Epidermal melanocyte (primary cell): ENCODE results near the gene RGS19.
A peak's percentile ranks its signal among the peaks of the same experiment; 100 is the strongest.

Experiments used
- DNase-seq: peaks from one replicate; pipeline ENCODE4 v3.0.0; 2011; ENCODE audit warnings: low spot score; ENCODE audit not compliant: insufficient read length

Gene RGS19

DNA sequence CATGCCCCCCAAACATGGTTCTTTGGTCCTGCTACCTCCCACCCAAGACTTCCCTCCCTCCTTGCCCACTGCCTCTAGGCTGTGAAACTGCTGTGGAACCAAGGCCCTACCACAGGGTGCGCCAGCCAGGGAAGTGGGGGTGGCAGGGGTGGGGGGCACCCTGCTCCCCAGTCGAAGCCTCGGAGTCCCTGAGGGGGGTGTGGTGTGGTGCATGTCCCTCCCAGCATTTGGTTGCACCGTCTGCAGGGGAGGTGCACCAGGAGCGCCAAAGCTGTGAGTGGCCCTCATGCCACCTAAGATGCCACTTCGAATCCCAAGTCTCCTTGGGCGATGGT lies 1.8 kb downstream of the RGS19 start:
- DNase-seq = no peak

DNA sequence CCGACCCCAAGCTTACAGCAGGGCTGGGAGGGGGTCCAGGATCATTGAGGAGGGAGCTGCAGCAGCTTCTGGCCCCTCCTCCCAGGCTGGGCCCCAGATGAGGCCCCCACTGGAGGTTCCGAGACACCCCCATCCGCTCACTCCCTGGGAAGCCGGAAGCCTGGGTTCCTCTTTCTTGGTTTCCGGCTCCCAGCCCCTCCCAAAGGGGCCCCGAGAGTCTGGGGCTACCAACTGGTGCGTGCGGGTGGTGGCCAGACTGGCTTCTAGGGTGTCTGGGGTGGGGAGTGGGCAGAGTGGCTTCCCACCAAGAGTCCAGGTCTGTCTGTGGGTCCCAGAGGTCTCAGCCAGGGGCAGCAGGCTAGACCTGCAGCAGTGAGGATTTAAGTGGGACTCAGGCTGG lies 2.2 kb downstream of the RGS19 start:
- DNase-seq = no peak

DNA sequence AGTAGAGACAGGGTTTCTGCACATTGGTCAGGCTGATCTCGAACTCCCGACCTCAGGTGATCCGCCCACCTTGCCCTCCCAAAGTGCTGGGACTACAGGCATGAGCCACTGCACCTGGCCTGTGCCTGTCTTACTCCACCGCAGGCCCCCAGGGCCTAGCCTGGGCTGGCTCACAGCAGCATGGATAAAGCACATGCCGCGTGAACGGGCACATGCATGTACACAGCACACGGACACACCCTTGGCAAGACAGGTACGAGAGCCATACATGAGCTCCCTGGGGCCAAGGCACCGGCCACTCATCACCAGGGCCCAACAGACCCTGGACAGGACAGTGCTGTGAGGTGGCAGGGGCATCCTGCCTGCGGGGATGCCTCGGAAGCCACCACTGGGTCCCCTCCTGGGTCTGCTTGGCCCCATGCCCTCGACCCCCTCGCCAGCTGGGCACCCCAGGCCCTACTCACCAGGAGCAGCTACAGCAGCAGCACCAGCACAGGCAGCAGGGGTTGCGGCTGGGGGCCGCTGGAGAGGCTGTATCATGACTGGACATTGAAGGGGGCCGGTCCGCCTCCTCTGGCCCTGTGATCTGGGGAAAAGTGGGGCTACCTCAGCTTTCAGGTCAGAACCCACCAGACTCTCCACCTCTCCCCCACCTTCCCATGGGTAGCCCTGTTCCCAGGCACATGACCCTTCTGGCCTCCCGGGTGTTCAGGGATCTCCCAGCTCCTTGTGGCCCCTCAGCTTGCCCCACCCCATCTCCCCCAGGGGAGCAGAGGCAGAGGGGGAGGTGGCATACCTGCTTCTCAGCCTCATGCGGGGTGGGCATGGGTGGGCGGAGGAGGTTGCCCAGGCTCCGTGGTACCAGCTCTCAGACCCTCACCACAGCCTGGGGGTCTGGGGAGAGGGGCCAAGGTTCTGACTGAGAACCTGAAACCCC lies 3.0 kb downstream of the RGS19 start:
- no peak for DNase-seq

DNA sequence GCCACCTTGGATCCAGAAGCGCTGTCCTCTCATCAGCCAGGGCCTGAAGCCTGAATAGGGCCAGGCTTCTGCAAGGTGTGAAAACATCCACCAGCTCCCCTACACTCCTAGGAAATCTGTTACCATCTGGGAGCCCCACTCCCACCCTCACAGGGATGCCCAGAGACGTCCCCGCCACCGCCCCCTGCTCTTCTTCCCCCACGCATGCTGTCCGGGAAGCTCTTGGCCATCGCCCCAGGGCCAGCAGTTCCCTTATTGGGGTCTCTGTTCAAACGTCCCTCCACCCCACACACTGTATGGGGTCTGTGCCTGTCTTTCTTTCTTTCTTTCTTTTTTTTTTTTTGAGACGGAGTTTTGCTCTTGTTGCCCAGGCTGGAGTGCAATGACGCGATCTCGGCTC lies 3.8 kb downstream of the RGS19 start:
- DNase-seq = no peak

DNA sequence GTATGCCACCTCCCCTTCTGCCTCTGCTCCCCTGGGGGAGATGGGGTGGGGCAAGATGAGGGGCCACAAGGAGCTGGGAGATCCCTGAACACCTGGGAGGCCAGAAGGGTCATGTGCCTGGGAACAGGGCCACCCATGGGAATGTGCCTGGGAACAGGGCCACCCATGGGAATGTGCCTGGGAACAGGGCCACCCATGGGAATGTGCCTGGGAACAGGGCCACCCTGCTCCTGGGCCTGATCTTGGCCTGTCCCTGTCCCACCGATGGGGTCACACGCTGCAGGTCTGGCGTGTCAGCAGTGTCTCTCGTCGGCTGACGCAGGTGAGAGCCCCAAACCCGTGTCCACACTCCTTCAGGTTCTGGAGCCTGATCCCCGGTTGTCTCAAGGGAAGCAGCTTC lies 4.4 kb downstream of the RGS19 start:
- no peak for DNase-seq

DNA sequence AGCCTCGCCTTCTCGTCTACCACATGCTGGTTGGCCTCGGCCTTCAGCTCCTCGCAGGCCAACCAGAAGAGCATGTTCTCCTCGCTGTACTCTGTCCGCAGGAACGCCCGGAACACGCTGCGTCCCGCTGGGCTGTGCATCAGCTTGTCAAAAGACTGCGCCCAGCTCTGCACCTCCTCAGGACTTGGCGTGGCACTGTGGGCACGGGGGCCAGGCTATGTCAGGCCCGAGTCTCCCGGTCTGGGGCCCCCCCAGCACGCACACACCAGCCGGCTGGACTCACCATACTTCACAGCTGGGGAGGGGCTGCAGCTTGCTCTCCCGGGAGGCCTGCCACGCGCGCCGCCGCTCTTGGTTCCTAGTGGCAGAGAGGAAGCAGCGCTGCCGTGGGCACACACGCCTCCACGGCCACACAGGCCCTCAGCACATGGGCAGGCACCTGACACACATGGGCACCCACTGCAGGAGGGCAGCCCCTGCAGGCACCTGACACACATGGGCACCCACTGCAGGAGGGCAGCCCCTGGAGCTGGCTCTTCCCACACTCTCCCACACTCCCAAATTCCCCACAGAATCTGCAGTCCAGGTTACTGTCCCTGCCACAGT lies 5.0 kb downstream of the RGS19 start:
- DNase-seq = no peak

DNA sequence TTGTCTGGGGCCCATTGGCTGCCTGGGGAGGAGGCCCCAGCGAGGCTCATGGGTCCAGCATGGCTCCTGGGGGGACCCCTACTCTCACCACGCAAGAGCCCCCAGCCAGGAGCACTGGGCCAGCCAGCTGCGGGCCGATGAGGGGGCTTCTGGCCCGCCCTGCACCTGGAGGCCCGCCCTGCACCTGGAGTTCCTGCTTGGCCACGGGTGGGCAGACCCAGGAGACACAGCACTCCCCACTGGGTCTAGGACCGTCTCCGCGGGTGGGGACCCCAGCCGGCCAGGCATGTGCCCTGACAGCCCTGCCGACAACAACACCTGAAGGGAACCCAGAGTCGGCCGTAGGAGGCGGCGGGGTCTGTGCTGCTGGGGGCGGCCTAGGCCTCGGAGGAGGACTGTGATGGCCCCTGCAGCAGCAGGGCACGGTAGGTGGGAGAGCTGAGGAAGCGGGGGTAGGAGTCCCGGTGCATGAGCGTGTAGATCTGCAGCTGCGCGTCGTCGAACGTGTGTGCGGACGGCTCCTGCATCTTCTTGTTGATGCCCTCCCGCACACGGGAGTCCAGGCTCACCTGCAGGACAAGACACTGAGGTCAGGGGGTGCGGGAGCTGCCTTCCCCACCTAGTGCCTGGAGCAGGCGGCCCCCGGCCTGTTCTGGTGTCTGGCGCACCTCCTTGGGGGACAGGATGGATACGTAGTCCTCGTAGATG lies 5.7 kb downstream of the RGS19 start:
- no peak for DNase-seq

DNA sequence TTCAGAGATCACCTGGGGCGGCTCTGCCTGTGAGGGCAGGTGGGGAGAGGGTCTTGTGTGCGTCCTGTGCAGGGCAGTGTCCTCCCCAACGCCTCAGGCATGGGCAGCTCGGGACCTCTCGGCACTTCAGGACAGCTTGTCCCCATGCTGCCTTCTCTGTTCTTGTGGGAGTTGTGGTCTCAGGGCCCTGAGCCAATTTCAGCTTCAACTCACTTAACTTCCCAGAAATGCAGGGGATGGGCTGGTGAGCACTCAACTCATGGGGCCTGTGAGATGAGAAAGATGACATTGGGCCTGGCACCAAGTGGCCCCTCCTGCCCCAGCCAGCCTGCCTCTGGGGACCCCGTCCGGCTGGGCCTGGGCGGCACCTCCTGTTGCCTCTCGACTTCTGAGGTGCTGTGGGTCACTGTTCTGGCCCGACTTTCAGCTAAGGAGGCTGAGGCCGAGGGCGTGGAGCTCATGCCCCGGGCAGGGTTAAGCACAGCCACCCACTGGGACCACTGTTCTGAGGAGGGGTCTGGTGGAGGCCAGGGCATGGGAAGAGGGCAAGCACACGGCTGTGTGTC lies 6.7 kb downstream of the RGS19 start:
- DNase-seq = no peak

DNA sequence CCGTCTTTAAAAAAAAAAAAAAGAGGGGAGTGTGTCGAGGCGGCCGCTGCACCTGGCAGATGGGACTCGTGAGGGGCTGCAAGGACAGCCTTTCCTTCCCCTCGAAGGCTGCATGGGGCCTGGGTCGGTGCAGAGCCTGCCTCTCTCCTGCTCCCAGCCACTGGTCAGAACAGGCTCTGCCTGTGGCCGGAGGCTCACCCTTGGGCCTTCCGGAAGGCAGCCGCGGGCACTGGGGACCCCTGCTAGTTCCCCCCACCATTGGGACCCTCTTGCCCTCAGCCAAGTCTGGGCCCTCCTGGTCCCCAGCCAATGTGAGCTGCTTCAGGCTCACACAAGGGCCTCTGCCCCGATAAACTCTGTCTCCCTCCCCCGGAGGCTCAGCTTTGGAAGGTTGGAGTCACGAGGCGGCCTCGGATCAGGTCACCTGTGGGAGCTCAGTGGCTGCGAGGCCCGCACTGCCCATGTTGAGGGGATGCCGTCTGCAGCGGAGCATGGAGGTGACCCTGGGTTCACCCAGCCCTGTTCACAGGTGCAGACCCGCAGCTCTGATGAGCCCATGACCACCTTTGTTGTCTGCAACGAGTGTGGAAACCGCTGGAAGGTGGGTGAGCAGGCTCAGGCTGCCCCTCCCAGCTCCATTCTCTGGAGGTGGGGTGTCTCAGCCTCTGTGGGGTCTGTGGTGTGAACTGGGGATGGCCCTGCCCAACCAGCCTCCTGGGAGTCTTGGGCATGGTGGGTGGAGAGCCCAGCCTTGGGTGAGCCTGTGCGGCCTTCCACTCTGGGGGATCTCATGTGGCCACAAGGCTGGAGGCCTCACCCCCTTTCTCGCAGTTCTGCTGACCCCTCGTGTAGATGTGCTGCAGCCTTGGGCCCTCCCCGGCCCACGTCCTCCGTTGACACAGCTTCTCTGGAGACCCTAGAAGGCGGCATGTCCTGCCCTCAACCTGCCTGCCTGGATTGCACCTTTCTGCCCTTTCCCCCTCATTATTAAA lies 7.7 kb downstream of the RGS19 start:
- no peak for DNase-seq

DNA sequence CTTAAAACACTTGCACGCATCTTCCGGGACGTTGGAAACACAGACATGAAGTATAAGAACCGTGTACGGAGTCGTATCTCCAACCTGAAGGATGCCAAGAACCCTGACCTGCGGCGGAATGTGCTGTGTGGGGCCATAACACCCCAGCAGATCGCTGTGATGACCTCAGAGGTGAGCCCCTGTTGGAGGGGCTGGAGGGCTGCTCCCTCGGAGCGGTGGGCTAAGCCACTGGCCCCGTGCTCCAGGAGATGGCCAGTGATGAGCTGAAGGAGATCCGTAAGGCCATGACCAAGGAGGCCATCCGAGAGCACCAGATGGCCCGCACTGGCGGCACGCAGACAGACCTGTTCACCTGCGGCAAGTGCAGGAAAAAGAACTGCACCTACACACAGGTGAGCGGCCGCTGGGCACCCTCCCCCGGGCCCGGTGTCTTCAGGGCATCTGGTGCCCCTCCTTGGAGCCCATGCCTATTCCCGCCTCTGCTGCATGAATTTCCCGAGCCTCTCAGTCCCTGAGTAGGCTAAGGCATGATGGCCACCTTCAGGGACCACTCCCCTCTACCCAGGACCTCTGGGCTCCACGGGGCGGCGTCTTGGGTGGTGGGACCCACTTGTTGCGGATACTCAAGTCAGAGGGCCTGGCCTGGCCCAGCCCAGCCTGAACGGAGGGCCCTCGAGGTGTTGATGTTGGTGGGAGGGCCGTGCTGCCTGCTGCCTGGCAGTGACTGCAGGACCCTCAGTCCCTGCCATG lies 8.9 kb downstream of the RGS19 start:
- no peak for DNase-seq

DNA sequence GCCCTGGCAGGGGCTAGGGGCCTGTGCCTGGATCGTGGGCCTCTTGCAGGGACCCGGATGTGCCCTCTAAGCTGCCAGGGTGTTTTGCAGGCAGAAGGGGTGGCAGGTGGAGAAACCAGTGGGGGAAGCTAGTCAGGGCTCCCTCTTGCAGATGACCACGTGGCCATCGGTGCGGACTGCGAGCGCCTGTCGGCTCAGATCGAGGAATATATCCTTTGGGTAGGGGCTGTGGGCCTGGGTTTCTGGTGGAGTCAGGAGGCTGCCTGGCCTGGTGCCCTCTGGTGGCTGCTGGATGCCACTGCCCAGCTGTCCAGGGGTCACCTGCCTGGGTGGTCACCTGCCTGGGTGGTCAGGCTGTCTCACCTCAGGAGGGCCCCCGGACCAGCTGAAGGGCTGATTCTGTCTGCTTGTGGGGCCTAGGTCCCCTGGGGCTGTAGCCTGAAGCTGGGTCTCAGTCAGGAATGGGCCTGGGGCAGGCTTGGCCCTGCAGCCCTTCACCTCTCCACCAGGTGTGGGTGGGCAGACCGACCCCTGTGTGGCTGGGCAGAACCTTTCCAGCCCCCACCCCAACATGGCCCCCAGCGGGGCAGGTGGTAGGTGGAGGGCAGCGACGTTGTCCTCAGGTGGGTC lies 9.6 kb downstream of the RGS19 start:
- DNase-seq = peak; percentile 72

DNA sequence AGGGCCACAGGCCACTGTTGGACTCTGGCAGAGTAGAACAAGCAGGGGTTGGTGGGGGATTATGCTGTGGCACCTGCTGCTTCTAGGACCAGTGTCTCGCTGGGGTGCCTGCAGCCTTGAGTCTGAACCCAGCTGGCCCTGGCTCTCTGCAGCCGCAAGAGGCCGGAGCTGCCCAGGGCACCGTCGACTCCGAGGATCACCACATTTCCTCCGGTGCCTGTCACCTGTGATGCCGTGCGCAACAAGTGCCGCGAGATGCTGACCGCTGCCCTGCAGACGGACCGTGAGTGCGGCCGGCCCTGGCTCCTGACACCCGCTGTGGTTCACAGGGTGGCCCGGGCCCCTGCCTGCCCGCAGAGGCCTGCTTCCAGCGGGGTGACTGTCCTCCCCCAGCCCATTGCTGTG lies 10.1 kb downstream of the RGS19 start:
- DNase-seq = no peak

DNA sequence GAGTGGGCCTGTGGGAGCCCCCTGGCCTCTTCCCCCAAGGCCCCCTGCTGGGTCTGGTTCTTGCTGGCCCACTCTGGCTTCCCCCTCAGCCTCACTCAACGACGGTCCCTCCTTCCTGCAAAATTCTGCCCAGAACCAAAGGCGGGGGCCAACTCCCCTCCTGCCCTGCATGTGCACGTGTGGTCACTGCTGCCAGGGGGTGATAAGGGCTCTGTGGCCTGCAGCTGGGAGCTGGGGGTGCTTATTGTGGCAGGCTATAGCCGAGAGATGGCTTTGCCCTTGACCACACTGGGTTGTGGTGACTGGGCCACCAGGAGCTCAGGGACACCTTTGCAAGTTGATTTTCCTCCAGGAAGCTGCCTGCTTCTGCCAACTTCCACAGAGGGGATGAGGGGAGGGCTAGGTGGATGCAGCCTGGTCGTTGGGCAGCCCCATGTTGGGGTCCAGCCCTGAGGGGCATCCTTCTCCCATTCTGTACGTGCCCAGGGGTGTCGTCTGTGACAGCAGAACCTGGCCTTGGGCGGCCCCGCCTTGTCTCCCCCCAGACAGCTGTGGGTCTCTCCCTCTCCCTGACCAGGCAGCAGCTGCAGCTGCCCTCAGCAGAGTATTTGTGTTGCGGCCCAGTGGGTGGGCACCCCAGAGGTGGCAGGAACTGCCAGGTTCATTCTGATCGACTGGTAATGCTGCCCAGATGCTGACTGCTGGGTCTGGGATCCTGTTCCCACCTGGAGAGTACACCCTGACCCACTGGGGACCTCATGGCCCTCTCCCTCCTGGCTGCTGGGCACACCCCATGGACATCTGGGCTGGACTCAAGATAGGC lies 10.7 kb downstream of the RGS19 start:
- DNase-seq = no peak

DNA sequence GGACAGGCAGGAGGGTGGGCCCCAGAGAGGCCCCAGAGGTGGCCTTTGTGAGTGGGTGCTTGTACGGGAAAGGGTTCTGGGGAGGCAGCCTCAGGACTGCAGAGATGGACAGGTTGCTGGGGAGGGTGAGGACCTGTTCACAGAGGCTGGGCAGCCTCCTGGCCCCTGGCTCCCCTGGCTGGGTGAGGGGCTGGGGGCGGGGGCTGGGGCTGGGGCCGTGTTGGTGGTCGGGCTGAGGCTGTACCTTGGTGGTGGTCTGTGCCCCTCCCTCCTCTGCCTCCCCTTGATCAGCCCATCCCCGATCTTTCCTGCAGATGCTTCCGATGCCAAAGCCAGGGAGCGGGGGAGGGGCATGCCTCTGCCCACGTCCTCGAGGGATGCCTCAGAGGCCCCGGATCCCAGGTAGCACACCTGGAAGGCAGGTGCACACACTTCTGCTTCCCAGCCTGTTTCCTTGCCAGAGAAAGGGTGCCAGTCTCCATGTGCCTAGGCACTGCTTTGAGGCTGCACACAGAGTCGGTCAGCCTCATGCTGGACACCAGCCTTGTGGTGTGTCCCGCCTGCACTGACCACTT lies 11.5 kb downstream of the RGS19 start:
- DNase-seq = no peak

DNA sequence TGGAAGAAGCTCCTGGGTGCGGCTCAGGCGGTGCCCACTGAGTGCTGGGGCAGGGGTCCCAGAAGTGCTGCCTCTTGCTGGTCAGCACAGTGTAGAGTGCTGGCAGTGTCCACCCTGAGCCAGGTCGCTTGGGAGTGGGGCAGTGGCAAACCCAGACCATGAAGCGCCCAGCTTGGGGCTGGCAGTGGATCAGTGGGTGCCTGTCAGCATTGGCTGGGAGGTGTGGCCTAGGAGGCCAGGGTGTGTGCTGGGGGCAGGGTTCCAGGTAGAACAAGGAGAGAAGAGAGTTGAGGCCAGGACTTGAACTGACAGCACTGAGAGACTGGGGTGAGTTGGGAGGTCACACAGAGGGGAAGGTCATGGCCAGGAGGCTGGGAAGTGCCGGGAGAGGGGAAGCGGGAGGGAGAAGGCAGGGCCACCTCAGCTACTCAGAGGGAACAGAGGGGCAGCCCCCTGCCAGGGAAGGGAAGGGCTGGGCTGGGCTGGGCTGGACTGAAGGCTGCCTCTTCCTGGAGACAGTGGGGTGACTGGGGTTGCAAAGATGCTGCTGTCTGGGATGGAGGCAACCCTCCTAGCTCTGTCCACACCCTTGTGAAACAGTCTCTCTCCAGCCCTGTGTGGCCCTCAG lies 12.2 kb downstream of the RGS19 start:
- DNase-seq = no peak

DNA sequence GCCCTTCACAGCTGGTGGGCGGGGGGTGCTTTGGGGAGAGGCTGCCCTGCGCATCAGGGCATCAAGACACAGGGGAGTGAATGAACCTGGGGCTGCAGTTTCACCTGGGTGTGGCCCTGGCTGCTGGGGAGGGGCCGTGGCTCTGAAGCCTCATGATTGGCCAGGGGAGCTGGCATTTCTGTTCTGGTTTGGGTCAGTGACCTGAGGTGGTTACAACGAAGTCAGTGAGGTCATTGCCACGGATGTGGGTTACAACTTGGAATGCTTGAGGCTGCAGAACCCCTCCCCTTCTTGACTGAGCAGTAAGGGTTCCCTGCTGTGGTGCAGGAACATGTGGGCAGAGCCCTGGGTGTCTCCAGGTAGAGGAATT lies 13.4 kb downstream of the RGS19 start:
- DNase-seq = no peak

DNA sequence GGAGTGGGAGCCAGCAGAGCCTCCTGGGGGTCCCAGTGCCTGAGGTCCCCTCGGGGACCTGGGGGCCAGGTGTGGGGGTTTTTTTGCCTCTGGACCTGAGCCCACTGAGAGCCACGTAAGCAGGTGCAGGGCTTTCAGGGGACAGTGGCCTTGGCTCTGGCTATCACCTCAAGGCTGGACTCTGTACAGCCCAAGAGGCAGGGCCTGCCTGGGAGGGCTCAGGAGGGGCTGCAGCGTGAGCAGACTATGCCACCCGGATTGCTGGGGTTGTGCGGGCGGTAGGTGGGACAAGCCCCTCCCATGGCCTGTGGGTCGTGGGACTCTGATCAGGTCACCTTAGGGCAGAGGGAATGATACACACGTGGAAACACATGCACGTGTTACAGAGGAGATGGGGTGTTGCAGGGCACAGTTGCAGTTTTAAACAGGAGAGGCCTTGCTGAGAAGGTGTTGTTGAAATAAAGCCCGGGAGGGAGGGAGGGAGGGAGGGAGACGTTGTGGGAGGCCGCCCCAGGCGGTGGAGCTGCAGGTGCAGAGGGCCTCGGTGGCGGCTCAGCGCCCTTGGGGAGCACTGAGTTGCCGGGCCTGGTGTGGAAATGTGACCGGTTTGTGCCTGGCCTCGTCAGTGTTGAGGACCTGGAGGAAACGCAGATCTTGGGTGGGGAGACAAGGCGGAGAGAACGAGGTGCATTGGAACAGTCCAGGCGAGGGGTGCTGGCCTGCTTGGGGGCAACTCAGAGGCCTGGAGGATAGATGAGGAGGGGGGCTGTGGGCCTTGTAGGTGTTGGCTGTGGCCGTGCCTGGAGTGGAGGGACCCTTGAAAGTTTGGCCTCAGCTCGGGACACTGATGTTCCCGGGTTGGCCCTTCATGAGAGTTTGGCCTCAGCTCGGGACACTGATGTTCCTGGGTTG lies 14.0 kb downstream of the RGS19 start:
- no peak for DNase-seq
